Measurements from ENCODE around the gene MIPOL1. TPM values are rescaled to one million over a fixed set of nuclear protein-coding genes. Genes with fewer than 3 reads are reported as not detected.

Gene MIPOL1
- total and polyA plus RNA-seq, 2 of the 13 experiments (the other 11 are each of a cell fraction or from before 2014, with no cell fraction given): 8.6 to 34.2 TPM

- TF ChIP-seq CSRNP2 (CRISPR knock-in tag; conservative IDR thresholded peaks at IDR 0.05; ENCODE audit: low read depth): no peak
- no peak for TF ChIP-seq MAF1 (CRISPR knock-in tag; IDR thresholded peaks at IDR 0.05; ENCODE audit: borderline replicate concordance)
- TF ChIP-seq ZNF772 (CRISPR knock-in tag; IDR thresholded peaks at IDR 0.05): no peak
- TF ChIP-seq, protein P1, sequence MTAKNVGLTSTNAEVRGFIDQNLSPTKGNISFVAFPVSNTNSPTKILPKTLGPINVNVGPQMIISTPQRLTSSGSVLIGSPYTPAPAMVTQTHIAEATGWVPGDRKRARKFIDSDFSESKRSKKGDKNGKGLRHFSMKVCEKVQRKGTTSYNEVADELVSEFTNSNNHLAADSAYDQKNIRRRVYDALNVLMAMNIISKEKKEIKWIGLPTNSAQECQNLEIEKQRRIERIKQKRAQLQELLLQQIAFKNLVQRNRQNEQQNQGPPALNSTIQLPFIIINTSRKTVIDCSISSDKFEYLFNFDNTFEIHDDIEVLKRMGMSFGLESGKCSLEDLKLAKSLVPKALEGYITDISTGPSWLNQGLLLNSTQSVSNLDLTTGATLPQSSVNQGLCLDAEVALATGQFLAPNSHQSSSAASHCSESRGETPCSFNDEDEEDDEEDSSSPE (CRISPR knock-in tag; IDR thresholded peaks at IDR 0.05): no peak
- TF ChIP-seq ATM (IDR thresholded peaks at IDR 0.05; ENCODE audit: borderline replicate concordance): no peak
- no peak for TF ChIP-seq IRF9 (CRISPR knock-in tag; IDR thresholded peaks at IDR 0.05; ENCODE audit: borderline replicate concordance)
- TF ChIP-seq, protein P2, sequence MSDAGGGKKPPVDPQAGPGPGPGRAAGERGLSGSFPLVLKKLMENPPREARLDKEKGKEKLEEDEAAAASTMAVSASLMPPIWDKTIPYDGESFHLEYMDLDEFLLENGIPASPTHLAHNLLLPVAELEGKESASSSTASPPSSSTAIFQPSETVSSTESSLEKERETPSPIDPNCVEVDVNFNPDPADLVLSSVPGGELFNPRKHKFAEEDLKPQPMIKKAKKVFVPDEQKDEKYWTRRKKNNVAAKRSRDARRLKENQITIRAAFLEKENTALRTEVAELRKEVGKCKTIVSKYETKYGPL (CRISPR knock-in tag; IDR thresholded peaks at IDR 0.05): no peak
- TF ChIP-seq, protein P3, sequence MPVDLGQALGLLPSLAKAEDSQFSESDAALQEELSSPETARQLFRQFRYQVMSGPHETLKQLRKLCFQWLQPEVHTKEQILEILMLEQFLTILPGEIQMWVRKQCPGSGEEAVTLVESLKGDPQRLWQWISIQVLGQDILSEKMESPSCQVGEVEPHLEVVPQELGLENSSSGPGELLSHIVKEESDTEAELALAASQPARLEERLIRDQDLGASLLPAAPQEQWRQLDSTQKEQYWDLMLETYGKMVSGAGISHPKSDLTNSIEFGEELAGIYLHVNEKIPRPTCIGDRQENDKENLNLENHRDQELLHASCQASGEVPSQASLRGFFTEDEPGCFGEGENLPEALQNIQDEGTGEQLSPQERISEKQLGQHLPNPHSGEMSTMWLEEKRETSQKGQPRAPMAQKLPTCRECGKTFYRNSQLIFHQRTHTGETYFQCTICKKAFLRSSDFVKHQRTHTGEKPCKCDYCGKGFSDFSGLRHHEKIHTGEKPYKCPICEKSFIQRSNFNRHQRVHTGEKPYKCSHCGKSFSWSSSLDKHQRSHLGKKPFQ (CRISPR knock-in tag; IDR thresholded peaks at IDR 0.05; ENCODE audit: insufficient replicate concordance): no peak
- TF ChIP-seq PRPF4 (IDR thresholded peaks at IDR 0.05; ENCODE audit: low read depth, low read length, poor library complexity, severe bottlenecking): no peak
- TF ChIP-seq FOXA3 (CRISPR knock-in tag; IDR thresholded peaks at IDR 0.05): peak; percentile 31; the same call in 1 of the 2 replicates
- no peak for TF ChIP-seq CCAR2 (optimal IDR thresholded peaks at IDR 0.05; ENCODE audit: low read depth, low read length)
- TF ChIP-seq BATF2 (CRISPR knock-in tag; IDR thresholded peaks at IDR 0.05): no peak
- no peak for TF ChIP-seq RAD51 (IDR thresholded peaks at IDR 0.05; ENCODE audit: borderline replicate concordance)
- TF ChIP-seq RXRB (CRISPR knock-in tag; IDR thresholded peaks at IDR 0.05; ENCODE audit: borderline replicate concordance): peak; percentile 74
- no peak for TF ChIP-seq HOXA7 (CRISPR knock-in tag; IDR thresholded peaks at IDR 0.05)
- TF ChIP-seq, protein P4, sequence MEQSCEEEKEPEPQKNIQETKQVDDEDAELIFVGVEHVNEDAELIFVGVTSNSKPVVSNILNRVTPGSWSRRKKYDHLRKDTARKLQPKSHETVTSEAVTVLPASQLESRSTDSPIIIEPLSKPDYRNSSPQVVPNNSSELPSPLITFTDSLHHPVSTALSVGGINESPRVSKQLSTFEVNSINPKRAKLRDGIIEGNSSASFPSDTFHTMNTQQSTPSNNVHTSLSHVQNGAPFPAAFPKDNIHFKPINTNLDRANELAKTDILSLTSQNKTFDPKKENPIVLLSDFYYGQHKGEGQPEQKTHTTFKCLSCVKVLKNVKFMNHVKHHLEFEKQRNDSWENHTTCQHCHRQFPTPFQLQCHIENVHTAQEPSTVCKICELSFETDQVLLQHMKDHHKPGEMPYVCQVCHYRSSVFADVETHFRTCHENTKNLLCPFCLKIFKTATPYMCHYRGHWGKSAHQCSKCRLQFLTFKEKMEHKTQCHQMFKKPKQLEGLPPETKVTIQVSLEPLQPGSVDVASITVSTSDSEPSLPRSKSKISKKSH (CRISPR knock-in tag; IDR thresholded peaks at IDR 0.05; ENCODE audit: borderline replicate concordance): no peak
- no peak for TF ChIP-seq ZNF792 (CRISPR knock-in tag; IDR thresholded peaks at IDR 0.05)
- TF ChIP-seq HDAC2 (CRISPR knock-in tag; IDR thresholded peaks at IDR 0.05): no peak
- TF ChIP-seq NR2F6 (IDR thresholded peaks at IDR 0.05): peak; percentile 93
- TF ChIP-seq NR2F6 (CRISPR knock-in tag; IDR thresholded peaks at IDR 0.05): peak; percentile 95
- TF ChIP-seq EEA1 (CRISPR knock-in tag; IDR thresholded peaks at IDR 0.05; ENCODE audit: borderline replicate concordance): no peak
- no peak for TF ChIP-seq SOX6 (IDR thresholded peaks at IDR 0.05)
- 0 out of 2 replicates have a peak, but pooled peaks have one; percentile 20 for TF ChIP-seq SOX6 (CRISPR knock-in tag; IDR thresholded peaks at IDR 0.05)
- TF ChIP-seq ARID2 (CRISPR knock-in tag; IDR thresholded peaks at IDR 0.05; ENCODE audit: borderline replicate concordance): no peak
These were observed 4.0 kb downstream of the MIPOL1 start (continued) for GRCh38 chr14:37201724-37202123.
